ENCODE measurements around the gene TRIM14.
"Not testable (repeated sequence)": the region's sequence is repeated elsewhere in the genome, so short reads cannot be mapped to it uniquely, and the experiment has no call there.

TRIM14 gene

GRCh38 chr9:98045234-98046179 lies 73.5 kb downstream of the TRIM14 start:
- DNase-seq, result no peak

- no peak for DNase-seq
These were observed 75.1 kb downstream of the TRIM14 start for GRCh38 chr9:98043915-98044314.

- DNase-seq, result no peak
These were observed 78.8 kb downstream of the TRIM14 start for GRCh38 chr9:98040212-98040611.

GRCh38 chr9:98039607-98040017 lies 79.4 kb downstream of the TRIM14 start:
- no peak for DNase-seq

- no peak for DNase-seq
These were observed 80.1 kb downstream of the TRIM14 start for GRCh38 chr9:98038958-98039357.

- no peak for DNase-seq
These were observed 81.7 kb downstream of the TRIM14 start for GRCh38 chr9:98037357-98037756.

GRCh38 chr9:98034593-98035546 lies 84.2 kb downstream of the TRIM14 start:
- peak; percentile 74 for DNase-seq

- no peak for DNase-seq
These were observed 87.1 kb downstream of the TRIM14 start for GRCh38 chr9:98031935-98032334.

GRCh38 chr9:98031169-98031568 lies 87.9 kb downstream of the TRIM14 start:
- DNase-seq, result no peak

- DNase-seq, result no peak
These were observed 94.3 kb downstream of the TRIM14 start for GRCh38 chr9:98024702-98025101.

- no peak for DNase-seq
These were observed 96.6 kb downstream of the TRIM14 start for GRCh38 chr9:98022447-98022846.

- DNase-seq, result no peak
These were observed 97.5 kb downstream of the TRIM14 start for GRCh38 chr9:98021306-98022040.

GRCh38 chr9:98020476-98021145 lies 98.4 kb downstream of the TRIM14 start:
- no peak for DNase-seq

GRCh38 chr9:98019869-98020268 lies 99.2 kb downstream of the TRIM14 start:
- not testable (repeated sequence) for DNase-seq
